GM18502 (cell line): ENCODE measurements around the gene VWA7.

ENCODE experiments used
- ATAC-seq: cut with Tn5 transposase; IDR thresholded peaks from one replicate; pipeline ENCODE4 v1.9.1; 2021; ENCODE audit warnings: mild to moderate bottlenecking; ENCODE audit not compliant: unreplicated experiment, poor library complexity

VWA7 gene

DNA sequence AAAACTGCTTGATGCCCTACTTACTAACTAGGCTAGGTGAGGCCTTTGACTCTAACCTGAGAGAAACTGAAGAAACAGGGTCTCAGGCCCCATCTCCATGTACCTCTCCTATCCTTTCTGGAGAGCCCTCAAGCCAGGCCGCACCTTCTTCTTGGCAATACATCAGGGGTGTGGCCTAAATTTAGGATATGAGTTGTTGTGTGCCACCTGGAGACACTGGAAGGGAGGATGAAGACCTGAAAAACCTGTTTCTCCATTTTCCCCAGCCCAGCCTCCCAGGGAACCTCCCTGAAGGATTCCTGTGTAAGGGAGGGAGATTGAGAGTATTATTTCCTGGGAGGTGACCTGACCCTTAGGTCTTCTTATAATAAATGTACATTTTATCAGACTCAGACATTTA lies 58.9 kb downstream of the VWA7 start:
- no peak for ATAC-seq

DNA sequence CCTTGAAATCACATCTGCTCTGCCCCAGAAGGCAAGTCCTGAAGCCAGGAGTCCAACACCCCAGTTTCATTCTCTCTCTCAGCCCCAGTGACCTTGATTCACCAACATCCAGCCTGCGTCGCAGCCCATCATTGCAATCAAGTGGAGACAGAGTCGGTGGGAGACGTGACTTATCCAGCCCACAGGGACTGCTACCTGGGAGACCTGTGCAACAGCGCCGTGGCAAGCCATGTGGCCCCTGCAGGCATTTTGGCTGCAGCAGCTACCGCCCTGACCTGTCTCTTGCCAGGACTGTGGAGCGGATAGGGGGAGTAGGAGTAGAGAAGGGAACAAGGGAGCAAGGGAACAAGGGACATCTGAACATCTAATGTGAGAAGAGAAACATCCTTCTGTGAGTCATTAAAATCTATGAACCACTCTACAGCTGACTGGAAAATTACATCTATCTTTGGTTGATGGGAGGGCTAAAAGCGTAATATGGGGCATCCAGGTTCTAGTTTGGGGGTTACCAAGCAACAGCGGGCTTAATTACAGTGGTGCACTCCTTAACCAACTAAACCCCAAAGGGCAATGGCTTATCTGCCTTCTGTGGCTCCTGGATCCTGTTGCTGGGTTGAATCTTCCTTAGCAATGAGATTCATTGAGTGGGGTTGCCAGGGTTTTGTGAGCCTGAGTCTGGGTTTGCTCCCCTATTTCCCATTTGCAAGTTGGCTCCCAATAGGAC lies 59.5 kb downstream of the VWA7 start:
- ATAC-seq = no peak
